RWPE1 (cell line): ENCODE results near the gene COL27A1.

Experiments used
- CTCF ChIA-PET: fragments of 350-600 bp; sonication (Branson Sonifier 250); formaldehyde crosslinking; extraction: SDS; loops from one replicate; lab custom pipeline; 2021; lab: Yijun Ruan, JAX
- POLR2A ChIA-PET: fragments of 400-600 bp; formaldehyde crosslinking; extraction: SDS; loops from one replicate; lab custom pipeline; 2020; ENCODE audit warnings: antibody characterized with exemption; ENCODE audit not compliant: low non-redundant PET; lab: Yijun Ruan, JAX
- DNase-seq: peaks from one replicate; pipeline ENCODE4 v3.0.0; 2012; ENCODE audit warnings: low spot score
- H3K27ac ChIP-seq: fragments of 450-650 bp; 2 replicates; pipeline ENCODE4 v1.5.1; 2017
- TF ChIP-seq, protein P1 (sequence below): fragments of 450-650 bp; conservative IDR thresholded peaks from 2 replicates; pipeline ENCODE4 v1.5.1; 2017; ENCODE audit warnings: low read depth, mild to moderate bottlenecking

The COL27A1 gene

DNA sequence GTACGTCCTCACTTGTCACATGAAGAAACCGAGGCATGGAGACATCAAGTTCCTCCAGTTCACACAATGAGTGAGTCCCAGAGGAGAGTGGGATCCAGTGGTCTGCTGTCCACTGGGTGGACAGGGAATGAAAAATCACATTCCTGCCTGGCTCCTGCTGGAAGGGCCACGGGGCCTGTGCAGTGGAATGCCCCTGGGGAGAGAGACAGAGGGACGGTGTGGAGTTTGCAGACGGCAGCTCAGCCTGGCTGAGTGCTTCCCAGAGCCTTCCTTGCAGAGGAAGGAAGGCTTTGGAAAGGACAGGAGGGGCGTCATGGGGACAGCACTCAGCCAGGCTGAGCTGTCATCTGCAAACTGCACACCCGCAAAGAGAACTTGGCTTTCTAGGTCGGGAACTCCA, 74.7 kb downstream of the COL27A1 start:
- DNase-seq = no peak
- TF ChIP-seq, protein P1, sequence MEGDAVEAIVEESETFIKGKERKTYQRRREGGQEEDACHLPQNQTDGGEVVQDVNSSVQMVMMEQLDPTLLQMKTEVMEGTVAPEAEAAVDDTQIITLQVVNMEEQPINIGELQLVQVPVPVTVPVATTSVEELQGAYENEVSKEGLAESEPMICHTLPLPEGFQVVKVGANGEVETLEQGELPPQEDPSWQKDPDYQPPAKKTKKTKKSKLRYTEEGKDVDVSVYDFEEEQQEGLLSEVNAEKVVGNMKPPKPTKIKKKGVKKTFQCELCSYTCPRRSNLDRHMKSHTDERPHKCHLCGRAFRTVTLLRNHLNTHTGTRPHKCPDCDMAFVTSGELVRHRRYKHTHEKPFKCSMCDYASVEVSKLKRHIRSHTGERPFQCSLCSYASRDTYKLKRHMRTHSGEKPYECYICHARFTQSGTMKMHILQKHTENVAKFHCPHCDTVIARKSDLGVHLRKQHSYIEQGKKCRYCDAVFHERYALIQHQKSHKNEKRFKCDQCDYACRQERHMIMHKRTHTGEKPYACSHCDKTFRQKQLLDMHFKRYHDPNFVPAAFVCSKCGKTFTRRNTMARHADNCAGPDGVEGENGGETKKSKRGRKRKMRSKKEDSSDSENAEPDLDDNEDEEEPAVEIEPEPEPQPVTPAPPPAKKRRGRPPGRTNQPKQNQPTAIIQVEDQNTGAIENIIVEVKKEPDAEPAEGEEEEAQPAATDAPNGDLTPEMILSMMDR = no peak
- H3K27ac ChIP-seq = no peak overlapping the region
- ChIA-PET CTCF (interaction anchor here (0.6 to 1.3 kb wide), 2 partner anchors 122 to 785 kb away, joined by 3 to 5 read pairs; no protein-coding TSS in a partner anchor), POLR2A (no interaction called here)

DNA sequence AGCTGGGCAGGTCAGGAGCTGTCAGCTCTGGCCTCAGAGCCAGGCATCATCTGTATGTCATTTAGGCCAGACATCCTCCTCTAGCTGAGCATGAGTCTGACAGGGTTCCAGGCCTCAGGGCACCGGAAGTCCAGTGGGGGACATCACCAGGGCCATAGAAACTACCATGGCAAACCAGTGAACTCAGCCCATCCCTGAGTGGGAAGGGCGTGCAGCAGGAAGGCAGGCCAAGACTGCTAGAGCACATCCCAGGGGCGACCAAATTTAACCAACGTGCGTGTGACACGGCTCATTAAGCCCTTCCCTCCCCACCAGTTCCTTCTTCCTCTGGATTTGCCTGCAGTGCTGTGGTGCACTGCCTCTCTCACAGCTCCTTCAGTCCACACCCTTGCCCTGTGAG, 75.9 kb downstream of the COL27A1 start:
- TF ChIP-seq, protein P1 = no peak
- CTCF ChIA-PET = interaction anchor here (0.6 kb wide), 1 partner anchor 120 kb away, joined by 3 read pairs; no protein-coding TSS in a partner anchor
- POLR2A ChIA-PET = no interaction called here
- no peak for DNase-seq
- H3K27ac ChIP-seq = no peak overlapping the region

DNA sequence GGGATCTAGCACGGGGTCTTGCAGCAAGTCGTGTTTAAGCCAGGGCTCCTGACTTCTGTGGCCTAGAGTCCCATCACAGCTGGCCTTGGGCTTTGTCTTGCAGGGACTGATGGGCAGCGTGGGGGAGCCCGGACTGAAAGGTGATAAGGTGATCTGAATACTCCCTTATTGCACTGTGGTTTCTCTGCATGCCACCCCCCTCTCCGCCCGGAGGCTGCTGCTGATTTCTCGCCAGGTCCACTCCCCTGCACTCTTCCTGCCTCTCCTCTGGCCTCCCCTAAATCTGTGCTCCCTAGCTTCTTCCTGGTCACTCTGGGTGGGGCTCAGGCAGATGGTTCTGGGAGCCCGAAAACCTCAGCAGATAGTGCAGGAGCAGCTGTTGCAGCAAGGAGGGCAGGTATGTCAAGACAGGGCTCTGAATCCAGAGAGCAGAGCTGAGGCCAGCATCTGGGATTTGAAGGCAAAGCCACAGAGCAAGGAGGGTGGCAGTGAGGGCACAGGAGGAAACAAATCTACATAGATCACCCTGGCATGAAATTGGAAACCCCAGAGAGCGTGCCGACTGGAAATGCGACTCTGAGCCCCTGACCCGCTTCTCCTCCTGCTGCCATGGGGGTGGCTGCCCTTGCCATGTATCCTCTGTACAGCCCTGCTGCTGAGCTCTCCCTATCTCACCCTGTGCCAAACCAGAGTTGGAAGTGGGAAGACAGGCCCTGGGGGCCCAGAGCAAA, 76.5 kb downstream of the COL27A1 start:
- ChIA-PET CTCF (interaction anchor here (3.4 kb wide), 1 partner anchor 59 kb away, joined by 14 read pairs; no protein-coding TSS in a partner anchor), POLR2A (no interaction called here)
- TF ChIP-seq, protein P1 = no peak
- DNase-seq = no peak
- peak overlapping the region; percentile 1; the same call in 1 of the 2 replicates for H3K27ac ChIP-seq

DNA sequence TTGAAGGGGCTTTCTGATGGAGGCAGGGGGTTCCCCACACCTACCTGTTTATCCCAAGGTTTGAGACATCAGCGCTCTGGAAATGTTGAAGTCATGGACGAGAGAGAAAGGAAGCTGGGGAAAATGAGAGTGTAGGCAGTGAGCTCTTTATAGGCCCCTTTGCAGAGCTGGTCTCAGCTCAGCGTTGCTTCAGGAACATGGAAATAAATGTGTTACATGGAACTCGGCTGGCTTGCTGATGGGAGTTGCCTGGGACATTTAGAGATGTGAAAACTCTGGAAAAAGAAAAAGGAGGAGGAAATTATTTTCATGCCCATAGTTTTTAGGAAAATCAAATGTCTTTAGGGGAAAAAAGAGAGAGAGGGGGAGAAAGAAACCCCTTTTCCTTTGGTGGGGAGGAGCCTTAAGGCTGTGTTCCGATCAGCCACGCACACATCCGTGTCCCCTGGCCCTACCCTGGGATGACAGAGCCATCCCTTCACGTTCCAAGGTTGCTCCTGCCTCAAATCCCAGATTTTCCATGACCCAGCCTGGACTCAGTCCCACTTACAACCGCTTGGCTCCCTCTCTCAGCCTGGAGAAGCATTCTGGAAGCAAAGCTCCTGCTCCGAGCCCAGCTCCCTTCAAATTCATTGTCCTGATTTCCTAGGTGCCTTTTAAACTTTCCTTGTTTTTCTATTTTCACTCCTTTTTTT, 78.3 kb downstream of the COL27A1 start:
- ChIA-PET CTCF (interaction anchor here (0.6 to 3.4 kb wide), 2 partner anchors 57 to 125 kb away, joined by 3 to 14 read pairs; no protein-coding TSS in a partner anchor), POLR2A (no interaction called here)
- TF ChIP-seq, protein P1 = no peak
- DNase-seq = no peak
- no peak overlapping the region for H3K27ac ChIP-seq

DNA sequence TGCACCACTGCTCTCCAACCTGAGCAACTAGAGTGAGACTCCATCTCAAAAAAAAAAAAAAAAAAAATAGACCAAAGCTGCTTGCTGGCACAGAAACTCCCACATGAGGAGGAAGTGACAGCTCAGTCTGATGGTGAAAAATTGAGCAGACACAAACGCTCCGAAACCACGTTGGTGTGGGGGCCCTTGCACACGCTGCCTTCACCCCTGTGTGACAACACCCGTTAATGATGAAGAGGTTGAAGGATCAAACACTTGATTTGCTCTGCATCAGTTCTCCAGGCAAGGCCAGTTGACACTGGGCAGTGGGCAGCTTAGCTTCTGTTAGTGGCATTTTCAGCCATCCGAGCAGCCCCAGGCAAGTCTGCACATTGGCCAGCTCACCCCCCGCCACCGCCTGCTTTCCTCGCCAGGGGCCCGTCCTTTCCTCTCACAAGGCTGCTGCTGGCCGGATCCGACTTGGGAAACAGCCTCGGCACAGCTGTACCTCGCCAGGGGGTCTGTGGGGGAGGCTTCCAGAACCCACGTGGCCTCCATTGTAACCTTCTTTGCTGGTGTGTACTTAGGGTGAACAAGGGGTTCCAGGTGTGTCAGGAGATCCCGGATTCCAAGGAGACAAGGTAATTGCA, 79.8 kb downstream of the COL27A1 start:
- ChIA-PET CTCF (interaction anchor here (0.6 to 3.4 kb wide), 5 partner anchors 17 to 269 kb away, joined by 3 to 14 read pairs (median 4); no protein-coding TSS in a partner anchor), POLR2A (interaction anchor here (0.6 kb wide), 2 partner anchors 16 to 120 kb away, joined by 3 to 4 read pairs; no protein-coding TSS in a partner anchor)
- H3K27ac ChIP-seq = no peak overlapping the region
- DNase-seq = no peak
- TF ChIP-seq, protein P1 = no peak
